GM18868 (cell line): ENCODE data around the gene E2F2.

Experiments used
- ATAC-seq: cut with Tn5 transposase; IDR thresholded peaks from one replicate; pipeline ENCODE4 v1.9.1; 2021; ENCODE audit warnings: mild to moderate bottlenecking, moderate library complexity; ENCODE audit not compliant: unreplicated experiment

E2F2 gene

GRCh38 chr1:23530747-23531561 is at the start of gene E2F2:
E2F2 (minus strand) TSS chr1:23531233; CDS start chr1:23530793, 440 bp downstream.
- peak; percentile 54 for ATAC-seq

GRCh38 chr1:23578997-23579363 is 47.9 kb upstream of the E2F2 start:
- ATAC-seq = no peak

- no peak for ATAC-seq
These were observed 47.4 kb upstream of the E2F2 start for GRCh38 chr1:23578311-23578996.

- peak; percentile 72 for ATAC-seq
These were observed 46.3 kb upstream of the E2F2 start for GRCh38 chr1:23577056-23578004.

GRCh38 chr1:23576338-23577055 is 45.5 kb upstream of the E2F2 start:
- no peak for ATAC-seq

- no peak for ATAC-seq
These were observed 44.3 kb upstream of the E2F2 start for GRCh38 chr1:23575226-23575810.

GRCh38 chr1:23574265-23574754 is 43.3 kb upstream of the E2F2 start:
- ATAC-seq = peak; percentile 34

GRCh38 chr1:23573574-23574182 is 42.6 kb upstream of the E2F2 start:
- no peak for ATAC-seq

GRCh38 chr1:23571465-23571864 is 40.4 kb upstream of the E2F2 start:
- ATAC-seq = no peak

GRCh38 chr1:23570001-23570691 is 39.1 kb upstream of the E2F2 start:
- ATAC-seq = no peak

GRCh38 chr1:23568608-23569383 is 37.8 kb upstream of the E2F2 start:
- no peak for ATAC-seq

GRCh38 chr1:23567996-23568607 is 37.1 kb upstream of the E2F2 start:
- ATAC-seq = no peak

- ATAC-seq = no peak
These were observed 36.6 kb upstream of the E2F2 start for GRCh38 chr1:23567629-23567995.

- ATAC-seq = no peak
These were observed 35.3 kb upstream of the E2F2 start for GRCh38 chr1:23566304-23566703.

GRCh38 chr1:23565776-23566175 is 34.7 kb upstream of the E2F2 start:
- ATAC-seq = no peak

GRCh38 chr1:23564529-23565122 is 33.6 kb upstream of the E2F2 start:
- ATAC-seq = no peak

- ATAC-seq = no peak
These were observed 32.8 kb upstream of the E2F2 start for GRCh38 chr1:23563755-23564374.
